Lower lobe of right lung (tissue), 2 donors: Measurements from ENCODE around the gene DCST1. TPM values are rescaled to one million over a fixed set of nuclear protein-coding genes. Genes with fewer than 3 reads are reported as not detected.
A peak's percentile ranks its signal among the peaks of the same experiment; 100 is the strongest.
"Not testable (repeated sequence)": the region's sequence is repeated elsewhere in the genome, so short reads cannot be mapped to it uniquely, and the experiment has no call there.

ENCODE experiments used
- ATAC-seq, 2 donors: fragments of 200-7000 bp; cut with Tn5 transposase; one replicate each; pipeline ENCODE4 v1.9.1; 2020 to 2022; ENCODE audit warnings: mild to moderate bottlenecking in 2 of 2, moderate library complexity in 2 of 2
- DNase-seq: peaks from one replicate; pipeline ENCODE4 v3.0.0-alpha.2; 2020
- H3K27ac ChIP-seq: fragments of 200-600 bp; one replicate; pipeline ENCODE4 v1.8.0; 2022
- H3K27me3 ChIP-seq: fragments of 200-600 bp; one replicate; pipeline ENCODE4 v1.8.0; 2022; ENCODE audit warnings: low read depth
- H3K36me3 ChIP-seq: fragments of 200-600 bp; one replicate; pipeline ENCODE4 v1.8.0; 2022; ENCODE audit warnings: mild to moderate bottlenecking
- H3K4me1 ChIP-seq: fragments of 200-600 bp; one replicate; pipeline ENCODE4 v1.8.0; 2022
- H3K4me3 ChIP-seq: fragments of 200-600 bp; one replicate; pipeline ENCODE4 v1.8.0; 2022; ENCODE audit warnings: mild to moderate bottlenecking
- H3K9me3 ChIP-seq: fragments of 200-600 bp; one replicate; pipeline ENCODE4 v1.8.0; 2022
- CTCF ChIP-seq: fragments of 200-600 bp; IDR thresholded peaks from one replicate; pipeline ENCODE4 v1.8.0; 2022; ENCODE audit warnings: antibody characterized with exemption, mild to moderate bottlenecking
- intact Hi-C: fragments of 100-400 bp; cut with DNase I; formaldehyde crosslinking; loops from one replicate; pipeline ENCODE4 v1.11.0; 2022
- long read RNA-seq: library from polyadenylated mRNA; unstranded; transcript quantifications from one replicate; pipeline ENCODE4 v2.0.0, GENCODE V29; 2021
- total RNA-seq: library from RNA; stranded (reverse); fragmentation: NEBNext Ultra II Directional; extraction: Animal tissue kit (Norgen Biotek cat#: 25700); gene quantifications from one replicate; pipeline ENCODE4 v1.2.1, GENCODE V29; 2021
- donor health status: DM: no; HTN: yes; CAD: no; lungs with severe emphysema.

DCST1 gene
- not detected for total RNA-seq
- long read RNA-seq: 0 reads

GRCh38 chr1:155033524-155033923, at the start of gene DCST1, which contains the start of gene DCST2:
DCST1 (plus strand) TSS chr1:155033824; CDS start chr1:155034037, 213 bp downstream.
DCST2 (minus strand) TSS chr1:155033781; CDS start chr1:155033701, 80 bp downstream.
- Histone ChIP-seq H3K9me3 (no peaks in the 10 kb centered on the region), H3K4me3 (no peak within 1 kb of the TSS), H3K27ac (no peak within 1 kb of the TSS), H3K4me1 (peaks cover 7% of the 10 kb centered on the region), H3K27me3 (no peaks in the 10 kb centered on the region), H3K36me3 (no peaks in the 10 kb centered on the region)
- intact Hi-C loops: no loop called here
- DNase-seq (no peak), ATAC-seq (no peak)
- no peak for TF ChIP-seq CTCF

GRCh38 chr1:154986736-154987135, 46.9 kb upstream of the DCST1 start:
- H3K27ac ChIP-seq, H3K9me3 ChIP-seq, DNase-seq, H3K27me3 ChIP-seq, H3K4me3 ChIP-seq, ATAC-seq, intact Hi-C loops: not testable (repeated sequence)
- Histone ChIP-seq H3K4me1 (peaks cover 23% of the 10 kb centered on the region), H3K36me3 (peaks cover 43% of the 10 kb centered on the region)

- Histone ChIP-seq H3K4me1 (peaks cover 21% of the 10 kb centered on the region), H3K36me3 (peaks cover 43% of the 10 kb centered on the region), H3K27ac (no peak overlapping the region), H3K9me3 (no peaks in the 10 kb centered on the region), H3K27me3 (no peaks in the 10 kb centered on the region), H3K4me3 (no peak overlapping the region)
- intact Hi-C loops: no loop called here
- peak; percentile 32 for DNase-seq
- ATAC-seq: no peak
- TF ChIP-seq CTCF: no peak
Observed at GRCh38 chr1:154987326-154987725, 46.3 kb upstream of the DCST1 start.

GRCh38 chr1:154988058-154988954, 45.3 kb upstream of the DCST1 start:
- H3K4me1 ChIP-seq: peaks cover 16% of the 10 kb centered on the region
- intact Hi-C loops: no loop called here
- ATAC-seq (no peak), DNase-seq (peak; percentile 25)
- H3K9me3 ChIP-seq: no peaks in the 10 kb centered on the region
- H3K36me3 ChIP-seq: peaks cover 43% of the 10 kb centered on the region
- H3K27ac ChIP-seq: no peak overlapping the region
- H3K27me3 ChIP-seq: no peaks in the 10 kb centered on the region
- TF ChIP-seq CTCF: no peak
- no peak overlapping the region for H3K4me3 ChIP-seq

- H3K27me3 ChIP-seq: no peaks in the 10 kb centered on the region
- peaks cover 6% of the 10 kb centered on the region for H3K4me1 ChIP-seq
- no peak overlapping the region for H3K27ac ChIP-seq
- peaks cover 43% of the 10 kb centered on the region for H3K36me3 ChIP-seq
- no peak for DNase-seq
- no peaks in the 10 kb centered on the region for H3K9me3 ChIP-seq
- ATAC-seq: no peak
- TF ChIP-seq CTCF: no peak
- intact Hi-C loops: no loop called here
- H3K4me3 ChIP-seq: no peak overlapping the region
Observed at GRCh38 chr1:154989195-154989860, 44.3 kb upstream of the DCST1 start.

- Histone ChIP-seq H3K4me3 (no peak overlapping the region), H3K4me1 (no peaks in the 10 kb centered on the region), H3K27ac (no peak overlapping the region), H3K9me3 (no peaks in the 10 kb centered on the region), H3K36me3 (peaks cover 43% of the 10 kb centered on the region), H3K27me3 (no peaks in the 10 kb centered on the region)
- no peak for TF ChIP-seq CTCF
- DNase-seq (peak; percentile 29), ATAC-seq (no peak)
- intact Hi-C loops: no loop called here
Observed at GRCh38 chr1:154990276-154990675, 43.3 kb upstream of the DCST1 start.
